ENCODE results near the gene KIF26B. TPM values are rescaled to one million over a fixed set of nuclear protein-coding genes. Genes with fewer than 3 reads are reported as not detected.

Gene KIF26B
- polyA plus RNA-seq, 1 donor (not counting 4 experiments of a cell fraction or from before 2014, with no cell fraction given): 0.58 TPM

DNA sequence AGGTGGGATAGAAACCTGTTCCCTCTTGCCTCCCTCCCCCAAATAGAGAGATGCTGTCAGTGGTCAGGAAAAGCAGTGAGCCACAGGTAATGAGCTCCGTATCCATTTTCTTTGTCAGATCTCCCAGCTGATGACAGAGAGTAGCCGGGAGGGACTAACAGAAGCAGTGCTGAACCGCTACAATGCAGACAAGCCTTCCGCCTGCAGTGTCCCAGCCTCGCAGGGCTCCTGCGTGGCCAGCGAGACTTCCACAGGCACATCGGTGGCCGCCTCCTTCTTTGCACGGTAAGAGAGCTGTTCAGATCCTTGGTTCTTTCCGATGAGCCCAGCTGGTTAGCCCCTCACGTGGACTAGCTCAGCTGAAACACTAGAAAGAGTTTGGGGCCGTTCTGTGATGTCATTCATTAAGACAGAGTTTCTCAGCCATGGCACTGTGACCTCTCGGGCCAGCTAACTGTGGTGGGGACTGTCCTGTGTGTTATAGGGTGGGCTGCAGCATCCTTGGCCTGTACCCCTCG is 264.7 kb downstream of the KIF26B start:
- H3K27ac ChIP-seq (ENCODE audit: control insufficient read depth, insufficient read depth, low read length): no peak overlapping the region
- no peaks in the 10 kb centered on the region for H4K20me1 ChIP-seq (ENCODE audit: control insufficient read depth, extremely low read depth, insufficient read depth, low read length)
- dilution Hi-C loops (cut with MboI; ENCODE audit: extremely low pct_ligation_motif_present, low sequenced_read_pairs): no loop called here
- no peaks in the 10 kb centered on the region for H3K27me3 ChIP-seq (ENCODE audit: control insufficient read depth, extremely low read depth, insufficient read depth, low read length)
- no peaks in the 10 kb centered on the region for H3K9me3 ChIP-seq (ENCODE audit: control insufficient read depth, low read depth, low read length)
- DNase-seq (ENCODE audit: low read depth, low spot score) (no peak), FAIRE-seq (no peak)
- no peaks in the 10 kb centered on the region for H3K9me1 ChIP-seq (ENCODE audit: control insufficient read depth, extremely low read depth, insufficient read depth, low read length)
- H3K36me3 ChIP-seq (ENCODE audit: control insufficient read depth in 2 of 2, extremely low read depth in 1 of 2, insufficient read depth in 2 of 2, low read length in 2 of 2): no peaks in the 10 kb centered on the region
- H3K4me1 ChIP-seq (ENCODE audit: control insufficient read depth, extremely low read depth, insufficient read depth, low read length): no peaks in the 10 kb centered on the region
- no peaks in the 10 kb centered on the region for H3K79me2 ChIP-seq (ENCODE audit: control insufficient read depth, insufficient read depth, low read length)
- no peak overlapping the region for H3K4me3 ChIP-seq (ENCODE audit: control insufficient read depth in 2 of 3, extremely low read depth in 1 of 3, insufficient read depth in 2 of 3, low read depth in 1 of 3, low read length in 3 of 3)
- no peak overlapping the region for H3K4me2 ChIP-seq (ENCODE audit: control insufficient read depth, extremely low read depth, insufficient read depth, low read depth, low read length)
- H3K9ac ChIP-seq (ENCODE audit: control insufficient read depth, extremely low read depth, insufficient read depth, low read length): no peak overlapping the region
- H2AFZ ChIP-seq (ENCODE audit: control insufficient read depth, low read length): no peak overlapping the region
- TF ChIP-seq, protein P1, sequence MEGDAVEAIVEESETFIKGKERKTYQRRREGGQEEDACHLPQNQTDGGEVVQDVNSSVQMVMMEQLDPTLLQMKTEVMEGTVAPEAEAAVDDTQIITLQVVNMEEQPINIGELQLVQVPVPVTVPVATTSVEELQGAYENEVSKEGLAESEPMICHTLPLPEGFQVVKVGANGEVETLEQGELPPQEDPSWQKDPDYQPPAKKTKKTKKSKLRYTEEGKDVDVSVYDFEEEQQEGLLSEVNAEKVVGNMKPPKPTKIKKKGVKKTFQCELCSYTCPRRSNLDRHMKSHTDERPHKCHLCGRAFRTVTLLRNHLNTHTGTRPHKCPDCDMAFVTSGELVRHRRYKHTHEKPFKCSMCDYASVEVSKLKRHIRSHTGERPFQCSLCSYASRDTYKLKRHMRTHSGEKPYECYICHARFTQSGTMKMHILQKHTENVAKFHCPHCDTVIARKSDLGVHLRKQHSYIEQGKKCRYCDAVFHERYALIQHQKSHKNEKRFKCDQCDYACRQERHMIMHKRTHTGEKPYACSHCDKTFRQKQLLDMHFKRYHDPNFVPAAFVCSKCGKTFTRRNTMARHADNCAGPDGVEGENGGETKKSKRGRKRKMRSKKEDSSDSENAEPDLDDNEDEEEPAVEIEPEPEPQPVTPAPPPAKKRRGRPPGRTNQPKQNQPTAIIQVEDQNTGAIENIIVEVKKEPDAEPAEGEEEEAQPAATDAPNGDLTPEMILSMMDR (optimal IDR thresholded peaks at IDR 0.05 in 1 of 3, IDR thresholded peaks at IDR 0.05 in 1 of 3, conservative IDR thresholded peaks at IDR 0.05 in 1 of 3; ENCODE audit: extremely low read depth in 1 of 3, insufficient read depth in 2 of 3, low read length in 3 of 3): no peak

DNA sequence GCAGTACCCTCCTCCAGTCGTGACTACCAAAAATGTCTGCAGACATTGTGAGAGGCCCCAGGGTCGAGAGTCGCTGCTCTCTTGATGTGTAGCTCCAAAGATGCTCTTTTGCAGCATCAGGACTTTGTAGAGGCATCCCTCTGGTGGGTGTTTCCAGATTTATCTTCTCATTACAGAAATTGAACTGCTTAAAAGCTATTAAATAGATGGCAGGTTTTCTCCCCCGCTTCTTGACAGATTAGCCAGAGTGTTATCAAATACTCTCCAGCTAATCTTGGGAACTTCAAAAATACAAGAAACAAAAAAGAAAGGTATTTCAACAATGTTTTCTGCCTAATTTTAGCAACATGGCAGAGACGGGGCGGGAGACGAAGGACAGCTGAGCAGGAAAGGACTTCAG is 265.2 kb downstream of the KIF26B start:
- dilution Hi-C loops (cut with MboI; ENCODE audit: extremely low pct_ligation_motif_present, low sequenced_read_pairs): no loop called here
- no peaks in the 10 kb centered on the region for H3K27me3 ChIP-seq (ENCODE audit: control insufficient read depth, extremely low read depth, insufficient read depth, low read length)
- TF ChIP-seq, protein P1 (optimal IDR thresholded peaks at IDR 0.05 in 1 of 3, IDR thresholded peaks at IDR 0.05 in 1 of 3, conservative IDR thresholded peaks at IDR 0.05 in 1 of 3; ENCODE audit: extremely low read depth in 1 of 3, insufficient read depth in 2 of 3, low read length in 3 of 3): no peak
- TF ChIP-seq EZH2 (IDR thresholded peaks at IDR 0.05; ENCODE audit: low read length): no peak

More for the DNA sequence above, 265.2 kb downstream of the KIF26B start:
- no peak overlapping the region for H3K27ac ChIP-seq (ENCODE audit: control insufficient read depth, insufficient read depth, low read length)
- no peaks in the 10 kb centered on the region for H4K20me1 ChIP-seq (ENCODE audit: control insufficient read depth, extremely low read depth, insufficient read depth, low read length)
- no peaks in the 10 kb centered on the region for H3K36me3 ChIP-seq (ENCODE audit: control insufficient read depth in 2 of 2, extremely low read depth in 1 of 2, insufficient read depth in 2 of 2, low read length in 2 of 2)
- no peak for DNase-seq (ENCODE audit: low read depth, low spot score)
- H3K9me1 ChIP-seq (ENCODE audit: control insufficient read depth, extremely low read depth, insufficient read depth, low read length): no peaks in the 10 kb centered on the region
- H3K4me2 ChIP-seq (ENCODE audit: control insufficient read depth, extremely low read depth, insufficient read depth, low read depth, low read length): no peak overlapping the region
- H3K4me3 ChIP-seq (ENCODE audit: control insufficient read depth in 2 of 3, extremely low read depth in 1 of 3, insufficient read depth in 2 of 3, low read depth in 1 of 3, low read length in 3 of 3): no peak overlapping the region
- no peak for FAIRE-seq
- no peaks in the 10 kb centered on the region for H3K4me1 ChIP-seq (ENCODE audit: control insufficient read depth, extremely low read depth, insufficient read depth, low read length)
- no peaks in the 10 kb centered on the region for H3K79me2 ChIP-seq (ENCODE audit: control insufficient read depth, insufficient read depth, low read length)
- no peaks in the 10 kb centered on the region for H3K9me3 ChIP-seq (ENCODE audit: control insufficient read depth, low read depth, low read length)
- no peak overlapping the region for H2AFZ ChIP-seq (ENCODE audit: control insufficient read depth, low read length)
- no peak overlapping the region for H3K9ac ChIP-seq (ENCODE audit: control insufficient read depth, extremely low read depth, insufficient read depth, low read length)
